Renal cortical epithelial cell (primary cell): ENCODE measurements around the gene MIPOL1. TPM values are rescaled to one million over a fixed set of nuclear protein-coding genes. Genes with fewer than 3 reads are reported as not detected.
"Not testable (repeated sequence)": the region's sequence is repeated elsewhere in the genome, so short reads cannot be mapped to it uniquely, and the experiment has no call there.

ENCODE experiments used
- DNase-seq: peaks from one replicate; pipeline ENCODE4 v3.0.0-alpha.2; 2011; ENCODE audit warnings: low read depth
- total RNA-seq: library from RNA; depleted of rRNA; stranded (reverse); fragments of >200 nt; gene quantifications from 2 replicates; pipeline ENCODE4 v1.2.3, GENCODE V29; 2014

MIPOL1 gene
- total RNA-seq, 1 donor from 2014 or later, result 18.3 TPM

- DNase-seq, result not testable (repeated sequence)
These were observed 264.7 kb downstream of the MIPOL1 start for GRCh38 chr14:37462426-37462825.

GRCh38 chr14:37464192-37464858, 266.6 kb downstream of the MIPOL1 start:
- DNase-seq, result no peak

GRCh38 chr14:37466003-37466622, 268.4 kb downstream of the MIPOL1 start:
- peak; percentile 6 for DNase-seq

- DNase-seq, result peak; percentile 57
These were observed 268.9 kb downstream of the MIPOL1 start for GRCh38 chr14:37466623-37467088.

GRCh38 chr14:37469650-37470049, 271.9 kb downstream of the MIPOL1 start:
- DNase-seq, result no peak

GRCh38 chr14:37470251-37470650, 272.5 kb downstream of the MIPOL1 start:
- no peak for DNase-seq

- no peak for DNase-seq
These were observed 275.2 kb downstream of the MIPOL1 start for GRCh38 chr14:37472906-37473305.

- no peak for DNase-seq
These were observed 276.5 kb downstream of the MIPOL1 start for GRCh38 chr14:37474191-37474590.

GRCh38 chr14:37480446-37481290, 282.9 kb downstream of the MIPOL1 start:
- no peak for DNase-seq

GRCh38 chr14:37482428-37482827, 284.7 kb downstream of the MIPOL1 start:
- no peak for DNase-seq

GRCh38 chr14:37483672-37484071, 285.9 kb downstream of the MIPOL1 start:
- DNase-seq, result no peak

- no peak for DNase-seq
These were observed 292.9 kb downstream of the MIPOL1 start for GRCh38 chr14:37490607-37491006.

GRCh38 chr14:37491076-37491475, 293.3 kb downstream of the MIPOL1 start:
- DNase-seq, result no peak

- no peak for DNase-seq
These were observed 295.9 kb downstream of the MIPOL1 start for GRCh38 chr14:37493606-37494005.

- DNase-seq, result no peak
These were observed 299.7 kb downstream of the MIPOL1 start for GRCh38 chr14:37497422-37497821.

- no peak for DNase-seq
These were observed 304.1 kb downstream of the MIPOL1 start for GRCh38 chr14:37501877-37502276.

GRCh38 chr14:37508503-37508902, 310.8 kb downstream of the MIPOL1 start:
- DNase-seq, result no peak

- no peak for DNase-seq
These were observed 314.4 kb downstream of the MIPOL1 start for GRCh38 chr14:37512173-37512572.

GRCh38 chr14:37515771-37516170, 318.0 kb downstream of the MIPOL1 start:
- DNase-seq, result no peak

- DNase-seq, result no peak
These were observed 329.3 kb downstream of the MIPOL1 start for GRCh38 chr14:37526994-37527393.

GRCh38 chr14:37539992-37540391, 342.3 kb downstream of the MIPOL1 start:
- no peak for DNase-seq

- DNase-seq, result no peak
These were observed 346.7 kb downstream of the MIPOL1 start for GRCh38 chr14:37544407-37544806.

- peak; percentile 11 for DNase-seq
These were observed 347.4 kb downstream of the MIPOL1 start for GRCh38 chr14:37545174-37545573.
